ENCODE measurements around the gene RASEF.
"Not testable (repeated sequence)": the region's sequence is repeated elsewhere in the genome, so short reads cannot be mapped to it uniquely, and the experiment has no call there.

The RASEF gene

GRCh38 chr9:83062651-83063527 lies at the start of gene RASEF:
TSS of gene RASEF (minus strand) at chr9:83063142. CDS start at chr9:83062867, 275 bp downstream.
- no peak for DNase-seq

GRCh38 chr9:83111169-83111568 lies 48.2 kb upstream of the RASEF start:
- no peak for DNase-seq

- no peak for DNase-seq
Observed at GRCh38 chr9:83109296-83109695, 46.4 kb upstream of the RASEF start.

- DNase-seq = no peak
Observed at GRCh38 chr9:83108208-83108607, 45.3 kb upstream of the RASEF start.

GRCh38 chr9:83106772-83107171 lies 43.8 kb upstream of the RASEF start:
- no peak for DNase-seq

- DNase-seq = no peak
Observed at GRCh38 chr9:83106263-83106662, 43.3 kb upstream of the RASEF start.

- no peak for DNase-seq
Observed at GRCh38 chr9:83097633-83098032, 34.7 kb upstream of the RASEF start.

GRCh38 chr9:83093311-83093710 lies 30.4 kb upstream of the RASEF start:
- DNase-seq = not testable (repeated sequence)

- no peak for DNase-seq
Observed at GRCh38 chr9:83081846-83082245, 18.9 kb upstream of the RASEF start.

GRCh38 chr9:83081010-83081409 lies 18.1 kb upstream of the RASEF start:
- DNase-seq = no peak

GRCh38 chr9:83075932-83076331 lies 13.0 kb upstream of the RASEF start:
- not testable (repeated sequence) for DNase-seq

GRCh38 chr9:83072498-83072897 lies 9.6 kb upstream of the RASEF start:
- not testable (repeated sequence) for DNase-seq

- no peak for DNase-seq
Observed at GRCh38 chr9:83071626-83072025, 8.7 kb upstream of the RASEF start.

GRCh38 chr9:83070261-83070660 lies 7.3 kb upstream of the RASEF start:
- no peak for DNase-seq

GRCh38 chr9:83069651-83070050 lies 6.7 kb upstream of the RASEF start:
- DNase-seq = no peak

- no peak for DNase-seq
Observed at GRCh38 chr9:83068414-83068813, 5.5 kb upstream of the RASEF start.

GRCh38 chr9:83067579-83067978 lies 4.6 kb upstream of the RASEF start:
- DNase-seq = no peak

- no peak for DNase-seq
Observed at GRCh38 chr9:83066771-83067170, 3.8 kb upstream of the RASEF start.

- DNase-seq = no peak
Observed at GRCh38 chr9:83065233-83065632, 2.3 kb upstream of the RASEF start.

GRCh38 chr9:83061990-83062650 lies 822 bp downstream of the RASEF start:
- no peak for DNase-seq

GRCh38 chr9:83061036-83061435 lies 1.9 kb downstream of the RASEF start:
- DNase-seq = no peak

GRCh38 chr9:83060556-83060955 lies 2.4 kb downstream of the RASEF start:
- DNase-seq = no peak

GRCh38 chr9:83059417-83059816 lies 3.5 kb downstream of the RASEF start:
- DNase-seq = no peak

- DNase-seq = no peak
Observed at GRCh38 chr9:83056911-83057310, 6.0 kb downstream of the RASEF start.
